AG04450 (cell line): Measurements from ENCODE around the gene MAP7D1. TPM values are rescaled to one million over a fixed set of nuclear protein-coding genes. Genes with fewer than 3 reads are reported as not detected.
"Not testable (repeated sequence)": the region's sequence is repeated elsewhere in the genome, so short reads cannot be mapped to it uniquely, and the experiment has no call there.

Experiments
- CTCF ChIA-PET: fragments of 300-600, 350-600 bp; formaldehyde crosslinking; extraction: SDS; loops from one replicate; lab custom pipeline; 2022; ENCODE audit warnings: antibody characterized with exemption, inconsistent platforms; lab: Charles Lee
- POLR2A ChIA-PET: fragments of 350-600 bp; formaldehyde crosslinking; extraction: SDS; loops from one replicate; lab custom pipeline; 2021; ENCODE audit warnings: antibody characterized with exemption, inconsistent platforms; lab: Yijun Ruan, JAX
- DNase-seq: peaks from one replicate; pipeline ENCODE4 v3.0.0-alpha.2; 2011; ENCODE audit warnings: low read depth, low spot score
- H3K27ac ChIP-seq: one replicate; pipeline ENCODE4 v1.5.1; 2012; ENCODE audit warnings: low read depth, low read length, control low read depth
- H3K27me3 ChIP-seq: one replicate; pipeline ENCODE4 v1.6.0; 2012; ENCODE audit warnings: low read length; ENCODE audit not compliant: control insufficient read depth, insufficient read depth
- H3K4me3 ChIP-seq: 2 replicates; pipeline ENCODE4 v1.5.1; 2011; ENCODE audit warnings: mild to moderate bottlenecking, low read depth, low read length, control low read depth
- H3K9me3 ChIP-seq: 2 replicates; pipeline ENCODE4 v1.5.1; 2012; ENCODE audit warnings: low read length; ENCODE audit not compliant: control insufficient read depth, insufficient read depth
- CTCF ChIP-seq: IDR thresholded peaks from 2 replicates; pipeline ENCODE4 v1.5.1; 2011; ENCODE audit warnings: low read depth, low read length, control low read depth, inconsistent platforms
- polyA plus RNA-seq: library from polyadenylated mRNA; depleted of rRNA; stranded (reverse); fragments of >200 nt; gene quantifications from 2 replicates; pipeline ENCODE4 v1.2.3, GENCODE V29; 2011

Gene MAP7D1
- polyA plus RNA-seq, 1 experiment = 23.4 TPM

DNA sequence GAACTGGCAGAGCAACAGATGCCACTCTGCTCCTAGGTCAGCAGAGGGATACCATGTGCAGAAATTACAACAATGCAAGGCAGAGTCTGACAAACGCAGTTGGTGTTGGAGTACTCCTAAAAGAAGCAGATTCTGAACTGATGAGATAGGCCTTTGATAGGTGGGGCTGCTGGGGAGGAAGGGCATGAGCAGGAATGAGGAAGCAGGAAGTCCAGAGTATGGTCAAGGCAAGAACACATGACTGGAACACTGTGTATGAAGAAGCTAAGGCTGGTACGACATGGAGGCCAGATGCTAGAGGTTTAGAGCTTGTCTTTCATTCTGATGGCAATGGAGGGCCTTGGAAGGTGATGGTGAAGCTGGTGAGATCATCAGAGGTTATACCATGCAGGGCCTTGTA is 56.8 kb downstream of the MAP7D1 start:
- POLR2A ChIA-PET = no interaction called here
- Histone ChIP-seq H3K27ac (no peak overlapping the region), H3K27me3 (no peaks in the 10 kb centered on the region), H3K4me3 (no peak overlapping the region), H3K9me3 (no peaks in the 10 kb centered on the region)
- no peak for DNase-seq
- no peak for TF ChIP-seq CTCF
- CTCF ChIA-PET = interaction anchor here (0.8 to 1.1 kb wide), 2 partner anchors 25 to 78 kb away, joined by 3 read pairs; no protein-coding TSS in a partner anchor

- Histone ChIP-seq H3K27ac (no peak overlapping the region), H3K9me3 (no peaks in the 10 kb centered on the region), H3K27me3 (no peaks in the 10 kb centered on the region), H3K4me3 (no peak overlapping the region)
- DNase-seq = no peak
- ChIA-PET CTCF (interaction anchor here (1.0 to 1.9 kb wide), 5 partner anchors 11 to 68 kb away, joined by 3 to 10 read pairs (median 3); partner anchors contain the start of gene TRAPPC3), POLR2A (no interaction called here)
- peak; percentile 45 for TF ChIP-seq CTCF
Measured at GRCh38 chr1:36217670-36218069, 61.7 kb downstream of the MAP7D1 start.

DNA sequence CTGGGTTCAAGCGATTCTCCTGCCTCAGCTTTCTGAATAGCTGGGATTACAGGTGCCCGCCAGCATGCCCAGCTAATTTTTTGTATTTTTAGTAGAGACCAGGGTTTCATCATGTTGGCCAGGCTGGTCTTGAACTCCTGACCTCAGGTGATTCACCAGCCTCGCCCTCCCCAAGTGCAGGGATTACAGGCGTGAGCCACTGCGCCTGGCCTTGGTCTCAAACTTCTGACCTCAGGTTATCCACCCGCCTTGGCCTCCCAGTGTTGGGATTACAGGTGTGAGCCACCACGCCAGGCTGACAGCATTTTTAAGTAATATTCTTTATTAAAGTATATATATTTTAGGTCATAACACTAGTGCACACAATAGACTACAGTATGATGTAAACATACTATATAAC is 65.9 kb downstream of the MAP7D1 start:
- CTCF ChIA-PET, H3K27me3 ChIP-seq, H3K4me3 ChIP-seq, H3K27ac ChIP-seq, H3K9me3 ChIP-seq, POLR2A ChIA-PET, DNase-seq: not testable (repeated sequence)

DNA sequence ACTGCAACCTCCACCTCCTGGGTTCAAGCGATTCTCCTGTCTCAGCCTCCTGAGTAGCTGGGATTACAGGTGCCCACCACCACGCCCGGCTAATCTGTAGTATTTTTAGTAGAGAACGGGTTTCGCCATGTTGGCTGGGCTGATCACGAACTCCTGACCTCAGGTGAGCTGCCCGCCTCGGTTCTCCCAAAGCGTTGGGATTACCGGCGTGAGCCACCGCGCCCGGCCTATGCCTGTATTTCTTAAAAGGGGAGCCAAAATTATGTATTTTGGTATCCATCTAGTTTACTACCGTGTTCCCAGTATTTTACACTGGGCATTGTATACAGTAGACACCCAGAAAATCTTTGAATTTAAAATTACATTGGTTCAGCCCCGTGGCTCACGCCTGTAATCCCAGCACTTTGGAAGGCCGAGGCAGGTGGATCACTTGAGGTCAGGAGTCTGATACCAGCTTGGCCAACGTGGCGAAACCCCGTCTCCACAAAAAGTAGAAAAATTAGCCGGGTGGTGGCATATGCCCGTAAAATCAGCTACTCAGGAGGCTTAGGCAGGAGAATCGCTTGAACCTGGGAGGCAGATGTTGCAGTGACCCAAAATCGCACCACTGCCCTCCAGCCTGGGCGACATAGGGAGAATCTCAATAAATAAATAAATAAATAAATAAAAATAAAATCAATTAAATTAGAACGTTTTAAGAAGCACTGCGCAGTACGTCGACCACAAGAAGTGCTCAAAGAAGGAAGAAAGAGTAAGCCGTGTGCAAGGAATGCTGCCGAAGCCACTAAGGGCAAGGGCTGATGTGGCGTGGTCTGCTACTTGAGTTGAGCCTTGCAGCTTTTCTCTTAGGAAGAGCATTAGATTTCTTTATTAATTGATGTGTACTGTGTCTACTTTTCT is 66.8 kb downstream of the MAP7D1 start:
- DNase-seq = no peak
- H3K9me3 ChIP-seq = no peaks in the 10 kb centered on the region
- CTCF ChIA-PET = interaction anchor here (0.7 to 1.1 kb wide), 2 partner anchors 35 to 73 kb away, joined by 3 to 7 read pairs; no protein-coding TSS in a partner anchor
- no peak for TF ChIP-seq CTCF
- POLR2A ChIA-PET = interaction anchor here (1.0 to 2.7 kb wide), 6 partner anchors 13 to 73 kb away, joined by 3 to 17 read pairs (median 3); partner anchors contain the start of gene TRAPPC3
- H3K27ac ChIP-seq = peak overlapping the region; percentile 94
- H3K4me3 ChIP-seq = peak overlapping the region; percentile 65
- H3K27me3 ChIP-seq = no peaks in the 10 kb centered on the region

DNA sequence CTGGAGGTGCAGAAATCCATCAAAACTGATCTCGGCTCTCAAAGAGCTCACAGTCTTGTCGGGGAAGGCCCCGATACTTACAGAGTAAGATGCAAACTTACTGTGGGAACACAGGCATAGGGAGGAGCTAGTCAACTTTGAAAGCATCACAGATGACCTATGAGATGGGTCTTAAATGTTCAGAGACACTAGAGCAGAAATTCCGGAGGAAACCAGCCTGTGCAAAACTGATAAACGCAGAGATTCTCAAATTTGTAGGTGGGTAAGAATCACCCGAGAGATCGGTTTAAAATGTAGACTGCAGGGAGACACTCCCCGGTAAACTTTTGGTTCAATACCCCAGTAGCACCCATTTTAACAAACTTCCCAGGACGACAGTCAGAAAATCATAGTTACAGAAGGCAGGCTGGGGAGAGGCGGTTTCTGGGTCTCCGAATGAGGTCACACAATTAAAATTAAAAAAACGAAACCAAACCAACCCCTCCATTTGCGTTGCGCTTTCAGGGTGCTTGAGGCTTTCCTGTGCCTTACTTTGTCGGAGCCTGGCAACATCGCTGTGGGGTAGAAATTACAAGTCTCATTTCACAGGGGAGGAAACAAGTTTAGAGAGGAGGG is 67.5 kb downstream of the MAP7D1 start:
- CTCF ChIA-PET = interaction anchor here (1.1 to 2.2 kb wide), 3 partner anchors 14 to 124 kb away, joined by 4 to 12 read pairs (median 7); no protein-coding TSS in a partner anchor

More for the DNA sequence above, 67.5 kb downstream of the MAP7D1 start:
- peak overlapping the region; percentile 65 for H3K4me3 ChIP-seq
- TF ChIP-seq CTCF = no peak
- H3K9me3 ChIP-seq = no peaks in the 10 kb centered on the region
- no peak for DNase-seq
- POLR2A ChIA-PET = interaction anchor here (0.5 to 2.7 kb wide), 13 partner anchors 14 to 139 kb away, joined by 3 to 17 read pairs (median 4); partner anchors contain the start of genes TEKT2 and TRAPPC3
- H3K27ac ChIP-seq = peak overlapping the region; percentile 94
- no peaks in the 10 kb centered on the region for H3K27me3 ChIP-seq
